ENCODE results near the gene CDKAL1.

GRCh38 chr6:21082091-21082490 lies 547.8 kb downstream of the CDKAL1 start:
- no peak for TF ChIP-seq CTCF (IDR thresholded peaks at IDR 0.05)
- TF ChIP-seq POLR2A (IDR thresholded peaks at IDR 0.05), result no peak
